ENCODE measurements around the gene DAAM1.

GRCh38 chr14:59184396-59184795 is 4.1 kb upstream of the DAAM1 start:
- TF ChIP-seq CTCF (IDR thresholded peaks at IDR 0.05; ENCODE audit: poor library complexity, severe bottlenecking) (no peak), POLR2AphosphoS5 (IDR thresholded peaks at IDR 0.05) (no peak)

All from neural cell (in vitro differentiated cells).